HepG2 (cell line): ENCODE results near the gene WLS.

Experiments used
- SNAPC2 ChIP-seq: sonication (generic); formaldehyde crosslinking; IDR thresholded peaks from 2 replicates; pipeline ENCODE4 v1.8.1; 2022; ENCODE audit warnings: mild to moderate bottlenecking, missing genetic modification reagents
- TF ChIP-seq, protein P1 (sequence below): sonication (generic); formaldehyde crosslinking; IDR thresholded peaks from 2 replicates; pipeline ENCODE4 v1.5.0; 2020; ENCODE audit warnings: mild to moderate bottlenecking, missing genetic modification reagents, moderate library complexity

DNA sequence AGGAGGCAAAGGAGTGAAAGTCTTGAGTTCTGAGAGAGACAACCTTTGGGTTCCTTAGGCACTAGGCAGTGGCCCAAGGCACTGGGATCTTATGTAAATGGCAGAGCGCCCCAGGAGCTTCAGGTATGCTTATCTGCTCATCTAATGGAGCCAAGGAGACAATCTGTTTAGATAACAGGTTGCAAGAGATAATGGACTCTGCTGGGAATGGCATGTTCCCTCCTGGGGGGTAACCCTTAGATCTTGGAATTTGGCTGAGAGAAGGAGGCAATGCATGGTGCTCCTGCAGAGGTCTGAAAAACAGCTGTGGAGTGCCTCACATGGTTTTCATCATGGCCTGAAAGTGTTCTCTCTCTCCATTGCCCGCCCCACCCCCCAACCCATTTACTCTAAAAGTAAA, 44.1 kb upstream of the WLS start:
- TF ChIP-seq, protein P1, sequence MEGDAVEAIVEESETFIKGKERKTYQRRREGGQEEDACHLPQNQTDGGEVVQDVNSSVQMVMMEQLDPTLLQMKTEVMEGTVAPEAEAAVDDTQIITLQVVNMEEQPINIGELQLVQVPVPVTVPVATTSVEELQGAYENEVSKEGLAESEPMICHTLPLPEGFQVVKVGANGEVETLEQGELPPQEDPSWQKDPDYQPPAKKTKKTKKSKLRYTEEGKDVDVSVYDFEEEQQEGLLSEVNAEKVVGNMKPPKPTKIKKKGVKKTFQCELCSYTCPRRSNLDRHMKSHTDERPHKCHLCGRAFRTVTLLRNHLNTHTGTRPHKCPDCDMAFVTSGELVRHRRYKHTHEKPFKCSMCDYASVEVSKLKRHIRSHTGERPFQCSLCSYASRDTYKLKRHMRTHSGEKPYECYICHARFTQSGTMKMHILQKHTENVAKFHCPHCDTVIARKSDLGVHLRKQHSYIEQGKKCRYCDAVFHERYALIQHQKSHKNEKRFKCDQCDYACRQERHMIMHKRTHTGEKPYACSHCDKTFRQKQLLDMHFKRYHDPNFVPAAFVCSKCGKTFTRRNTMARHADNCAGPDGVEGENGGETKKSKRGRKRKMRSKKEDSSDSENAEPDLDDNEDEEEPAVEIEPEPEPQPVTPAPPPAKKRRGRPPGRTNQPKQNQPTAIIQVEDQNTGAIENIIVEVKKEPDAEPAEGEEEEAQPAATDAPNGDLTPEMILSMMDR: no peak
- TF ChIP-seq SNAPC2 (CRISPR knock-in tag): no peak
